ENCODE measurements around the gene SP140L. TPM values are rescaled to one million over a fixed set of nuclear protein-coding genes. Genes with fewer than 3 reads are reported as not detected.
A peak's percentile ranks its signal among the peaks of the same experiment; 100 is the strongest.
"Not testable (repeated sequence)": the region's sequence is repeated elsewhere in the genome, so short reads cannot be mapped to it uniquely, and the experiment has no call there.

SP140L gene
- polyA plus RNA-seq, 1 experiment: 13.4 TPM

DNA sequence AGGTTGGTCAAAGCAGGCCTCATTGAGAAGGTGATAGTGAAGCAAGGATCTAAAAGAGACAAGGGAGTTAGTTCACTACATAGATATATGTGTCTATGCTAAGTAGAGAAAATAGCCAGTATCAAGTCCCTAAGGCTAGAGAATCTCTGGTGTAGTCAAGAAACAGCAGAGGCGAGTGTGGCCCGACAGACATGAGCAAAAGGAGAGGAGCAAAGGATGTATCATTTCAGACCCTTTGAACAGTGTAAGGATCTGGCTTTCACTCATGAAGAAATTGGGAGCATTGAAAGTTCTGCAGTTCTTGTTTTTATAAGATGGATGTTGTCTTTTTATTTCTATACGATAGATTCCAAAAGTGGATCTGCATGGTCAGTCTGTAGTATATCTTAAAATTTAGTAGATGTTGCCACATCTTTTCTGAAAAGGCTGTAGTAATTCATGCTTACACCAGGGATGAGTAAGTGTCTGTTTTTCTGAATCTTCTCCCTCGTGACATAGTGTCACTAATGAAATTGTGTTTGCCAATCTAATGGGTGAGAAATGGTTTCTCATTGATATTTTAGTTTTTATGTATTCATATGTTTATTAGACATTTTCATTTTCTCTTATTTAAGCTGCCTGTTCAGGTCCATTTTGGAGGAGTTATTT, 107.8 kb downstream of the SP140L start:
- no peak for DNase-seq (ENCODE audit: low read depth, low spot score)
- Histone ChIP-seq H3K4me3 (ENCODE audit: low read depth, low read length) (no peak overlapping the region), H3K27me3 (ENCODE audit: control insufficient read depth, insufficient read depth, low read length) (no peaks in the 10 kb centered on the region), H3K27ac (ENCODE audit: low read depth, low read length) (no peak overlapping the region), H3K9me3 (ENCODE audit: control insufficient read depth, insufficient read depth, low read length) (0 out of 2 replicates have a peak, but pooled peaks cover 3% of the 10 kb centered on the region)
- CTCF ChIA-PET: interaction anchor here (0.6 to 0.9 kb wide), 2 partner anchors 8 to 275 kb away, joined by 3 to 4 read pairs; no protein-coding TSS in a partner anchor
- TF ChIP-seq, protein P1, sequence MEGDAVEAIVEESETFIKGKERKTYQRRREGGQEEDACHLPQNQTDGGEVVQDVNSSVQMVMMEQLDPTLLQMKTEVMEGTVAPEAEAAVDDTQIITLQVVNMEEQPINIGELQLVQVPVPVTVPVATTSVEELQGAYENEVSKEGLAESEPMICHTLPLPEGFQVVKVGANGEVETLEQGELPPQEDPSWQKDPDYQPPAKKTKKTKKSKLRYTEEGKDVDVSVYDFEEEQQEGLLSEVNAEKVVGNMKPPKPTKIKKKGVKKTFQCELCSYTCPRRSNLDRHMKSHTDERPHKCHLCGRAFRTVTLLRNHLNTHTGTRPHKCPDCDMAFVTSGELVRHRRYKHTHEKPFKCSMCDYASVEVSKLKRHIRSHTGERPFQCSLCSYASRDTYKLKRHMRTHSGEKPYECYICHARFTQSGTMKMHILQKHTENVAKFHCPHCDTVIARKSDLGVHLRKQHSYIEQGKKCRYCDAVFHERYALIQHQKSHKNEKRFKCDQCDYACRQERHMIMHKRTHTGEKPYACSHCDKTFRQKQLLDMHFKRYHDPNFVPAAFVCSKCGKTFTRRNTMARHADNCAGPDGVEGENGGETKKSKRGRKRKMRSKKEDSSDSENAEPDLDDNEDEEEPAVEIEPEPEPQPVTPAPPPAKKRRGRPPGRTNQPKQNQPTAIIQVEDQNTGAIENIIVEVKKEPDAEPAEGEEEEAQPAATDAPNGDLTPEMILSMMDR (IDR thresholded peaks at IDR 0.05; ENCODE audit: low read depth, low read length): 0 out of 2 replicates have a peak, but pooled peaks have one; percentile 0
- POLR2A ChIA-PET: no interaction called here

DNA sequence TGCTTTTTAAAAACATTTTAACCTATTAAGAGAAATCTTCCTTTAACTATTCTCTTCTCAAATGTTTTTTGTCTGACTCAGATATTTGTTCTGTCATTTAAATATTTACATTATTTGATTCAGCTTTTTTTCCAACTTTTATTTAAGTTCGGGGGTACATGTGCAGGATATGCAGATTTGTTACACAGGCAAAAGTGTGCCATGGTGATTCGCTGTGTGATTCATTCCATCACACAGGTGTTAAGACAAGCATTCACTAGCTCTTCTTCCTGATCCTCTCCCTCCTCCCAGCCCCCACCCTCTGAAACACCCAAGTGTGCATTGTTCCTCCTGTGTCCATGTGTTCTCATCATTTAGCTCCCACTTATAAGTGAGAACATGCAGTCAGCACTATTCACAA, 108.4 kb downstream of the SP140L start:
- TF ChIP-seq, protein P1 (IDR thresholded peaks at IDR 0.05; ENCODE audit: low read depth, low read length): no peak
- Histone ChIP-seq H3K27ac (ENCODE audit: low read depth, low read length) (no peak overlapping the region), H3K4me3 (ENCODE audit: low read depth, low read length) (no peak overlapping the region), H3K27me3 (ENCODE audit: control insufficient read depth, insufficient read depth, low read length) (no peaks in the 10 kb centered on the region), H3K9me3 (ENCODE audit: control insufficient read depth, insufficient read depth, low read length) (no peaks in the 10 kb centered on the region)
- DNase-seq (ENCODE audit: low read depth, low spot score): no peak
- CTCF ChIA-PET: interaction anchor here (0.6 to 0.9 kb wide), 2 partner anchors 9 to 275 kb away, joined by 3 to 4 read pairs; no protein-coding TSS in a partner anchor
- POLR2A ChIA-PET: interaction anchor here (0.6 kb wide), 1 partner anchor 426 kb away, joined by 8 read pairs; no protein-coding TSS in a partner anchor

DNA sequence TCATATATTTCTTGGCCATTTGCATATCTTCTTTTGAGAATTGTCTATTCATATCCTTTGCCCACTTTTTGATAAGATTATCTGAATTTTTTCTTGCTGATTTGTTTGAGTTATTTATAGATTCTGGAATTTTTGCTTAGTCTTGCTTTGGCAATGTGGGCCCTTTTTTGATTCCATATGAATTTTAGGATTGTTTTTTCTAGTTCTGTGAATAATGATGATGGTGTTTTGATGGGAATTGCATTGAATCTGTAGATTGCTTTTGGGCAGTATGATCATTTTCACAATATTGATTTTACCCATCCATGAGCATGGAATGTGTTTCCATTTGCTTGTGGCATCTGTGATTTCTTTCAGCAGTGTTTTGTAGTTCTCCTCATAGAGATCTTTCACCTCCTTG, 112.1 kb downstream of the SP140L start:
- CTCF ChIA-PET; H3K4me3 ChIP-seq (ENCODE audit: low read depth, low read length); POLR2A ChIA-PET; H3K27me3 ChIP-seq (ENCODE audit: control insufficient read depth, insufficient read depth, low read length); H3K27ac ChIP-seq (ENCODE audit: low read depth, low read length); DNase-seq (ENCODE audit: low read depth, low spot score); H3K9me3 ChIP-seq (ENCODE audit: control insufficient read depth, insufficient read depth, low read length): not testable (repeated sequence)

DNA sequence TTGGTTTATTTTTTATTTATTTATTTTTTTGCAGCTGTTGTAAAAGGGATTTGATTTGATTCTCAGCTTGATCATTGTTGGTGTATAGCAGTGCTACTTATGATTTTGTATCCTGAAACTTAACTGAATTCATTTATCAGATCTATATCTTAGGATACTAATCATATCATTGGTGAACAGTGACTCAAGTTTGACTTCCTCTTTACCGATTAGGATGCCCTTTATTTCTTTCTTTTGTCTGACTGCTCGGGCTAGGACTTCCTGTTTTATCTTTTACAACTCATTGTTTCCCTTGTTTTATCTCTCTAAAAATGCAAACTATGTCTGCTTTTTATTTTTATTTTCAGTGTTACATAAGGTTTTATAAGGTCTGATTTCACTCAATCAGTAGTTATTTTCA, 112.6 kb downstream of the SP140L start:
- Histone ChIP-seq H3K4me3 (ENCODE audit: low read depth, low read length) (no peak overlapping the region), H3K9me3 (ENCODE audit: control insufficient read depth, insufficient read depth, low read length) (no peaks in the 10 kb centered on the region), H3K27ac (ENCODE audit: low read depth, low read length) (no peak overlapping the region), H3K27me3 (ENCODE audit: control insufficient read depth, insufficient read depth, low read length) (no peaks in the 10 kb centered on the region)
- POLR2A ChIA-PET: no interaction called here
- CTCF ChIA-PET: no interaction called here
- TF ChIP-seq, protein P1 (IDR thresholded peaks at IDR 0.05; ENCODE audit: low read depth, low read length): no peak
- DNase-seq (ENCODE audit: low read depth, low spot score): no peak

DNA sequence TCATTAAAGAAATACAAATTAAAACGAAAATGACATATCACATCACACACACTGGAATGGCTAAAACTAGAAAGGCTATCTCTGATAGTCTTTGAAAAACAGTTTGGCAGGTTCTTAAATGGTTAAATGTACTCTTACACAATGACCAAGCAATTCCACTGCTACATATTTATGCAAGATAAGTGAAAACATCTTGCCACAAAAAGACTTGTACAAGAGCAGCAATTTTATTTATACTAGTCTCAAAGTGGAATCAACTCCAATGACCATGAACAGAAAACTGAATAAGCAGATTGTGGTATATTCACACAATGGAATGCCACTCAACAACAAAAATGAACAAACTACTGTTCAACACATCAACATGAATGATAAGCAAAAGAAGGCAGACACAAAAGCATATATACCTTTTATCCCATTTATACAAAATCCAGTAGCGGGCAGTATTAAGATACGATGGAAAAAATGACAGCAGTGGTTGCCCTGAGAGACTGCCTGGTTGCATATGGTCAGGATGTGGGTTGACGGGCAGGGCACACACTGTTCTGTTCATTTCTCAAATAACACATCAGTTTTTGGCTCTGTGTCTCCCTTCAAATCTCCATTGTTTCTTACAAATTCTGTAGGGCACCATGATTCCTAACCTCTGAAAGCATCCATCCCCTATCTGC, 114.4 kb downstream of the SP140L start:
- TF ChIP-seq, protein P1 (IDR thresholded peaks at IDR 0.05; ENCODE audit: low read depth, low read length): no peak
- DNase-seq (ENCODE audit: low read depth, low spot score): no peak
- ChIA-PET CTCF (no interaction called here), POLR2A (no interaction called here)
- no peaks in the 10 kb centered on the region for H3K27me3 ChIP-seq (ENCODE audit: control insufficient read depth, insufficient read depth, low read length)
- no peak overlapping the region for H3K27ac ChIP-seq (ENCODE audit: low read depth, low read length)
- H3K4me3 ChIP-seq (ENCODE audit: low read depth, low read length): no peak overlapping the region
- H3K9me3 ChIP-seq (ENCODE audit: control insufficient read depth, insufficient read depth, low read length): no peaks in the 10 kb centered on the region
